AG04450 (cell line): Measurements from ENCODE around the gene CENPP. TPM values are rescaled to one million over a fixed set of nuclear protein-coding genes. Genes with fewer than 3 reads are reported as not detected.

Source experiments
- CTCF ChIA-PET: fragments of 300-600, 350-600 bp; formaldehyde crosslinking; extraction: SDS; loops from one replicate; lab custom pipeline; 2022; ENCODE audit warnings: antibody characterized with exemption, inconsistent platforms; lab: Charles Lee
- POLR2A ChIA-PET: fragments of 350-600 bp; formaldehyde crosslinking; extraction: SDS; loops from one replicate; lab custom pipeline; 2021; ENCODE audit warnings: antibody characterized with exemption, inconsistent platforms; lab: Yijun Ruan, JAX
- DNase-seq: peaks from one replicate; pipeline ENCODE4 v3.0.0-alpha.2; 2011; ENCODE audit warnings: low read depth, low spot score
- H3K27ac ChIP-seq: one replicate; pipeline ENCODE4 v1.5.1; 2012; ENCODE audit warnings: low read depth, low read length, control low read depth
- H3K27me3 ChIP-seq: one replicate; pipeline ENCODE4 v1.6.0; 2012; ENCODE audit warnings: low read length; ENCODE audit not compliant: control insufficient read depth, insufficient read depth
- H3K4me3 ChIP-seq: 2 replicates; pipeline ENCODE4 v1.5.1; 2011; ENCODE audit warnings: mild to moderate bottlenecking, low read depth, low read length, control low read depth
- H3K9me3 ChIP-seq: 2 replicates; pipeline ENCODE4 v1.5.1; 2012; ENCODE audit warnings: low read length; ENCODE audit not compliant: control insufficient read depth, insufficient read depth
- CTCF ChIP-seq: IDR thresholded peaks from 2 replicates; pipeline ENCODE4 v1.5.1; 2011; ENCODE audit warnings: low read depth, low read length, control low read depth, inconsistent platforms
- polyA plus RNA-seq: library from polyadenylated mRNA; depleted of rRNA; stranded (reverse); fragments of >200 nt; gene quantifications from 2 replicates; pipeline ENCODE4 v1.2.3, GENCODE V29; 2011

CENPP gene
- polyA plus RNA-seq, 1 experiment = 4.4 TPM

DNA sequence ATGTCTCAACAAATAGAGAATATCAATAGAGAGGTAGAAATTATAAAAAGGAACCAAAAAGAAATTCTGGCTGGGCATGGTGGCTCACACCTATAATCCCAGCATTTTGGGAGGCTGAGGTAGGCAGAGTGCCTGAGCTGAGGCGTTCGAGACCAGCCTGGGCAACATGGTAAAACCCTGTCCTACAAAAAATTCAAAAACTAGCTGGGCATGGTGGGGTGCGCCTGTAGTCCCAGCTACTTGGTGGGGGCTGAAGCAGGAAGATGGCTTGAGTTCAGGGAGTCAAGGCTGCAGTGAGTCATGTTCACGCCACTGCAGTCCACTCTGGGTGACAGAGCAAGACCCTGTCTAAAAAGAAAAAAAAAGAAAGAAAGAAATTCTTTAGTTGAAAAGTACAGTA is 319.3 kb downstream of the CENPP start:
- no peak overlapping the region for H3K4me3 ChIP-seq
- no peak for TF ChIP-seq CTCF
- no peaks in the 10 kb centered on the region for H3K9me3 ChIP-seq
- ChIA-PET CTCF (no interaction called here), POLR2A (no interaction called here)
- no peaks in the 10 kb centered on the region for H3K27me3 ChIP-seq
- no peak for DNase-seq
- H3K27ac ChIP-seq = no peak overlapping the region

GRCh38 chr9:92647671-92648473 is 322.1 kb downstream of the CENPP start:
- Histone ChIP-seq H3K9me3 (no peaks in the 10 kb centered on the region), H3K27me3 (no peaks in the 10 kb centered on the region), H3K4me3 (no peak overlapping the region), H3K27ac (no peak overlapping the region)
- ChIA-PET POLR2A (no interaction called here), CTCF (interaction anchor here (1.5 to 1.7 kb wide), 2 partner anchors 117 to 143 kb away, joined by 3 to 4 read pairs; no protein-coding TSS in a partner anchor)
- TF ChIP-seq CTCF = no peak
- DNase-seq = no peak

GRCh38 chr9:92648474-92648971 is 322.8 kb downstream of the CENPP start:
- Histone ChIP-seq H3K9me3 (no peaks in the 10 kb centered on the region), H3K4me3 (no peak overlapping the region), H3K27me3 (no peaks in the 10 kb centered on the region), H3K27ac (no peak overlapping the region)
- ChIA-PET POLR2A (no interaction called here), CTCF (interaction anchor here (1.5 to 1.7 kb wide), 2 partner anchors 117 to 143 kb away, joined by 3 to 4 read pairs; no protein-coding TSS in a partner anchor)
- TF ChIP-seq CTCF = no peak
- DNase-seq = no peak

DNA sequence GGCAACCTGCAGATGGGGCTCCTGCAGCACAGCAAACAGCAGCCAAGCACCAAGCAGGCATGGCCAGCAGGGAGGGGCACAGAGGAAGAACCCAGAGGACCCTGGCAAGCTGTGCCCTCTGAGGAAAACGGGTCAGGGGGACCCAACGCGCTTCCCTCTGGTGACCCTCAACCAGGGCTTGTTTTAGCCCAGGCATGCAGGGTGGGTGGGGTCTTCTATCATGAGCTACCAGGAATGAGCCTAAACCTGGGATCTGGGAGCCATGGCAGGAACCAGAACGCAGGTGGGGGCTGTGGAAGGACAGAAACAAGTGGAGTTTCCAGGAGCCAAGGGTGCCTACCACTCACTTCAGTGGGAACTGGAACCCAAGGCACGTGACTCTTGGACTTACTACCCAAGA is 323.3 kb downstream of the CENPP start:
- ChIA-PET POLR2A (no interaction called here), CTCF (interaction anchor here (1.5 to 1.7 kb wide), 2 partner anchors 116 to 142 kb away, joined by 3 to 4 read pairs; no protein-coding TSS in a partner anchor)
- no peaks in the 10 kb centered on the region for H3K27me3 ChIP-seq

More for the DNA sequence above, 323.3 kb downstream of the CENPP start:
- TF ChIP-seq CTCF = no peak
- no peak for DNase-seq
- no peaks in the 10 kb centered on the region; the same call in 1 of the 2 replicates for H3K9me3 ChIP-seq
- H3K4me3 ChIP-seq = no peak overlapping the region
- H3K27ac ChIP-seq = no peak overlapping the region
